HPDE6-E6E7 (cell line): ENCODE measurements around the gene LRRC51.
"Not testable (repeated sequence)": the region's sequence is repeated elsewhere in the genome, so short reads cannot be mapped to it uniquely, and the experiment has no call there.

Source experiments
- DNase-seq: peaks from one replicate; pipeline ENCODE4 v3.0.0; 2011; ENCODE audit warnings: missing footprints; ENCODE audit errors: extremely low spot score

LRRC51 gene

DNA sequence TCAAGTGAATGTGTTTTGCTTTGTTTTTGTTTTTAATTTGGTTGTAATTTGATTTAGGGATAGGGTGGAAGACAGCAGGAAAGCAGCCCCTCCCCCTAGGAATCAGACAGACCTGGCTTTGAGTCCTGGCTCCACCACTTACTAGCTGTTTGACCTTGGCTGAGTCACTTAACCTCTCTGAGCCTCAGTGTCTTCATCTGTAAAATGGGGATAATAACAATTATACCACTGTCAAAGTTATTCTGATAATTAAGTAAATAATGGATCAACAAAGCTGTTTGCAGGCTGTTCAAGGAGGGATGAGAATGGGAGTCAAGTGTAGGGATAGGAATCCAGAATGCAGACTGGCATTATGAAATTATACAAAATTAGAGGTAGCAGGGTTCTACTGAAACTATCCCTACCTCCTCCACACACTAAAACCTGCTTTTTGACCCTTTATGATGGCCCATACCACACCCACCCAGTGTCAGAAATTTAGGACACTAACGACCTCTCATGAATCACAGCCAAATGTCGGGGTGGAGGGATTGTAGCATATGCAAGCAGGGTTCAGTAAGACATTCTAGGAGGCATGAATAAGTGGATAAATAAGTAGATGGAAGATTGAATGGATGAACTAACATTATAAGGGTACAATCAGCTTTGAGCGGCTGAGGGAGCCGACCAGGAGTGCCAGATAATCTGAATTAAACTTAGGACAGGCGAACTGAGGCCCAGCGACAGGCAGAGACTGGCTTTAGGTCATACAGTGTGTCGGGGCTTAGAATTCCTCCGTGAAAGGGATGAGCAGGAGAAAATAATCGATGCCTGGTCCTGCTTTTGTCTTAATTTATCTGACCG lies 30.9 kb downstream of the LRRC51 start:
- DNase-seq = no peak

DNA sequence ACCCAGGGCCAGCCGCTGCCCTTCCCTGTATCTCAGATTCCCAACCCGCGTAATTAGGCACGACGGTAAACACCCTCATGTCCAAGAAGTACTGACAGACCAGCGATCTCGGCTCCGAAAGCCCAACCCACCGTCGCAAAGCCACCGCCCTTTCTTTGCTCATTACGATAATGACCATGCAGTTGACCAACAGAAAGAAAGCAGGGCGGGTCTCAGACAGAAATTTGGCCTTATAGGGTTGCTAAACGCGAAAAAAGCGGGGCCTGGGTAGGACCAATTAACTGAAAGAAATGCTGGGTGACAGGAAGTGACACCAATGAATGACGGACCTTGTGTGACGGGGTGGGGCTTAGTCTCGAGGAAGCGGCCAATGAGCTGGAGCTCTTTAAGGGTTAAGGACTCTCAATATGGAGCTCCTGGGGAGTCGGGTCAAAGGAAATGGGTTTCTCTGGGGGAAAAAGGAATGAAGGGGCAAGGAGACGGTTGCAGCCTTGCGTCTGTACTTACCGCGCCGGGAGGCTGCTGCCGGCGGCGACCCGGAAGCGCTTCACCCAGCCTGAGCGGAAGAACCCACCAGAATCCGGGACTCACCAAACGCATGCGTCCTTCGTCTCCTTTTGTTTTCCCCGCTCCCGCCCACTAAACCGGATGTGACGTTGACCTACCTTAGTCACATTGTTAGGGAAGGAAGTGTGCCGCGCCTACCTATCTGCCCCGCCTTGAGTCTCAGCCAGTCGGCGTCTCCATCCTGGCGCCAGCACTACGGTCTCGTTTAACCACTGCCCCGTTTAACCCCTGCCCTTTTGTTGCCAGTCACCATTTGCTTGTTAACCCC lies 31.7 kb downstream of the LRRC51 start, which contains the start of gene ANAPC15:
Gene ANAPC15 (minus strand): TSS at position 553 of the 835 bp plus-strand sequence. CDS start 1,419 bp downstream, outside the sequence.
- DNase-seq = peak; percentile 90

DNA sequence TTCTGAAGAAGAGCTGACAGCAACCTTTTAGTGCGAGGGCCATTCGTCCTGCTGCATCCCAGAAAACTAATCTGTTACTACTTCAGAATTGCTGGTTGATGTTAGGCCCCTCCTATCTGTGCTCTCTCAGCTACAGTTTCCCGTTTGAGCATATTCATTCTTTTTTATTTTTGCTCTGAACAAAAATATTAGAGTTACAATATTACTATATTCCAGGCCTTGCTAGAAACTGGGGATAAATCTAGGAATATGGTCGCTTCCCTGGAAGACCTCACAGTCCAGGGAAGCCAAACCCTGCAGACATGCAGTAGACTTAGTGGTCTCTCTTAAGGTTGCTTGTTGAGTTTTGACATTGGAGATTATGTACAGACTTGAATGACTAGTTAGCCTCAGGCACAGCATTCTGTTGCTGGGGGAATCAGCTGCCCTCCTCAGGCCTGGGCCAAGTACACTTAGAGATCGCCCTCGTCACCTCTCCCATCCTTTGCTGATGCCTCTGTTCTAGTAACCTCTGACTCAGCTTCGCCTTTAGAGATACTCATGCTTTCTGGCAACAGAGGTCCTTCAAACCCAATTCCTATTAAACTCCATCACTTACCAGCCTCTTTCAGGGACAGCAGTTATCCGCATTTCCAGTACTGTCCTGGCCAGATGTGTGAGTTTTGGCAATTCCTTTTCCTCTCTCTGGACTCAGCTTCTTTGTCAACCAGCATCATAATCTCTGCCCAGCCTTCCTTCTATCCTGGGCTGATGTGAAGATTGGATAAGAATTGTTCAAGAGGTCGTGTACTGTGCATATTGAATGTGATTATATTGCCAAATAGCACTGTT lies 32.5 kb downstream of the LRRC51 start:
- DNase-seq = no peak

DNA sequence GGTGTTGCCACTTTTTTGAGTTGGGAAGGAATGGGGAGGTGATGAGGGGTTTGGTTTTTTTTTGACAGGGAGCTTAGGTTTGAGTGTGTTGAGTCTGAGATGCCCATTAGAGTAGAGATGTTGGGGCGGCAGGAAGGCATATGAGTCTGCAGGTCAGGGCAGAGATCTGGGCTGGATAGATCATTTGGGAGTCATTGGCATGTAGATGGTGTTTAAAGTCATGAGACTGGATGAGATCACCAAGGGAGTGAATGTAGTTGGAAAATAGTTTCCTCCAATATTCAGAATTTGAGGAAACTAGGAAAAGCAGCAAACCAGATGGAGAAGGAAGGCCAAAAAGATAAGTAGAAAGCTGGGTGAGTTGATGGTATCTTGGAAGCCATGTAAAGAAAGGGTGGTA lies 33.9 kb downstream of the LRRC51 start:
- DNase-seq = no peak

DNA sequence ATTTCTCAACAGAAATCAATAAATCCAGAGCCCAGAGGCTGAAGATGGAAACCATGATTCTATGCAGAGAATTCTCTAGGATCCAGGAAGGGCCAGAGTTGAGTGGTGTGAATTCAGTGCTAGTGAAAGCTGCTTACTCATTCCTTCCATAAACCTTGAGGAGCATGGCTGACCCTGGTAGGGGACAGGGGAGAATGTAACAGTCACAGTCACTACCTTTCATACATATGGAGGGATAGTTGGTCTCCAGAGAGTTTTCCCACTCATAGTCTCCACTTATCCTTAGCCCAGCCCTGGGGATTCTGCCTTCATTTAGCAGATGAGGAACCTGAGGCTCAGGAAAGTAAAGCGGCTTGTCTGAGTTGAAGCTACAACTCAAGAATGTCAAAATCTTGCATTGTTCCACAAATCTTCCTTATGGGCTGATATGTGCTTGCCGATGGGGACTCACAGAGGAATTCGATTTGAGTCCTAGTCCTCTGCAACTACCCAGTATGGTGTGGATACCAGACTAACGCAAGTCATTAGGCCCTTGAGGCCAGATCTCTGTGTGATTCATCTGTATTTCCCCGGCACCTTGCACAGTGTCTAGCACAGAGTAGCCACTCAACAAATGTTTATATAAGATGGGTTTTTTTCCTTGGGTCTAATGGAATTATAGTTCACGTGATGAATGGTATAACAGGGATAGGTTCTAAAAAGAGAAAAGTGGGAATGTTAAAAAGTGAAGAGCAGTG lies 35.5 kb downstream of the LRRC51 start:
- DNase-seq = no peak

DNA sequence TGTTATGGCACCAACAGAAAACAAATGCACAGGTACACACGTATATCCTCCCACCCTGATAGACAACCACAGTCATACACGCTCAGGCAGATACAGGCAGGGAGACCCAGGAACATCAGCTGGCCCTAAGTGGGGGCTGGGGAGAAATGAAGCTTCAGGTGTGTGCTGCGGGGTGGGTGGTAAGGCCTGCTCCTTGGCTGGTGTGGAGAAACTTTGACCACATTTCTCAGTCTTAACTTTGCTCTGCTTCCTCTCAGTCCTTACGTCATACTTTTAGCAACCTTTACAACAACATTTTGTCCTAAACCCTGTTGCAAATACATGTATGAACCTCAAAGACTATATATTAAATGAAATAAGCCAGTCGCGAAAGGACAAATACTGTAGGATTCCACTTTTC lies 38.5 kb downstream of the LRRC51 start:
- no peak for DNase-seq

DNA sequence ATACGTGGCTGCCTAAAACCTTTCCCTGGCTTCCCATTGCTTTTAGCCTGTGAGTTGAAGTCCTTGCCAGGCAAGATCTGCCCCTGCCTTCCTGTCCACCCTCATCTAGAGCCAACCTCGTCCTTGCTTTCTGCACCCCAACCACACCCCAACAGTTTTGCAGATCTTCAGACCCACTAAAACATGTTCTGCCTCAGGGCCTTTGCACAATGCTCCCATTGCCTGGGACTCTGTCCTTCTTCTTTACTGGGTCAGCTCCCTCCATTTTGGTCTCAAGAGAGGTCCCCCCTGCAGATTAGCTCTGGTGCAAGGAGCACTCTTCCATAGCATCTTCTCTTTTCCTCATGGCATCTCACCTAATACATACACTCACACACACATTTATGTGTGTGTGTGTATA lies 40.3 kb downstream of the LRRC51 start:
- DNase-seq = no peak

DNA sequence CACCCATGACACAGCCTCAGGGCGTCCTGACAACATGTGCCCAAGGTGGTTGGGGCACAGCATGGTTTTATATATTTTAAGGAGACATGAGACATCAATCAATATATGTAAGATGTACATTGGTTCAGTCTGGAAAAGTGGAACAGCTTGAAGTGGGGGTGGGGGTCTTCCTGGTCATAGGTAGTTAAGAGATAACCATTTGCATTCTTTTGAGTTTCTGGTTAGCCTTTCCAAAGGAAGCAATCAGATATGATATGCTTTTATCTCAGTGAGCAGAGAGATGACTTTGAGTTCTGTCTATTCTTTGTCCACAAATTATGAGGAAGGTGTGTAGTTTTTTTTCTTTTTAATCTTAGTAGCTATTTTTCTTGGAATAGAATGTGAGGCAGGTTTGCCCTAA lies 42.0 kb downstream of the LRRC51 start:
- no peak for DNase-seq

DNA sequence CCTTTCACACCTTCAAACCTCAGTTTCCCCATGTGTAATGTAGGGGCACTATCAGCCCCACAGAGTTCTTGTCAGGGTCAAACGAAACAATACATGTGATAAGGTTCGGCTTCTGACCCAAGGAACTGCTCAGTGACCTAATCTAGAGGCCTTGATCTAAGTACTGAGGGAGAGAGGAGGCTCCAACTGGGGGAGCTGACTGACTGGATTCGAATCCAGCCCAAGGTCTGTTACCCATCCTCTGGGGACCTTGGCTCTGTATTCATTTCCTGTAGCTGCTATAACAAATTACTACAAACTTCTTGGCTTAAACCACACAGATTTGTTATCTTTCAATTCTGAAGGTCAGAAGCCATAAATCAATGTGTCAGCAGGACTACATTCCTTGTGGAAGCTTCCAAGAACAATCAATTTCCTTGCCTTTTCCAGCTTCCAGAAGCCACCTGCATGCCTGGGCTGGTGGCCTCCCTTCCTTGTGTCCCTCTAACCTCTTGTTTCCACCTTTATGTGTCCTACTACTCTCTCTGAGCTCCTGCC lies 42.5 kb downstream of the LRRC51 start:
- no peak for DNase-seq

DNA sequence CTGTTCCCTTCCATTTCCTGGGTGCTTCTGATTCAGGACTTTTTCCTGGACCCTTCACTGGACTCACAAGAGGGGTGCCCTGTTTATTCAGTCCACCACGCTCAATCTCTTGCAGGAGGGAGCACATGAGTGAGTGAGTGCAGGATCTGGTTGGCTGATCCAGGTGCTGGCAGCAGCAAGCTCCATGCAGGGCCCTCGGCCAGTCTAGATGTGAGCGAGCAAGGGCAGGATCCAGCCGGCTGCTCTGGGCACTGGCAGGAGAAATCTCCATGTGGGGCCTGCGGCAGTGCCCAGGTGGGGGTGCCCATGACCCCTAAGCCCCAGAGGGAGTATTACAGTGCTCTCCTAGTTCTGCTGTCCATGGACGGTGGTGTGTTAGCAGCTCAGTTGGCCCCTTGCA lies 43.4 kb downstream of the LRRC51 start:
- no peak for DNase-seq

DNA sequence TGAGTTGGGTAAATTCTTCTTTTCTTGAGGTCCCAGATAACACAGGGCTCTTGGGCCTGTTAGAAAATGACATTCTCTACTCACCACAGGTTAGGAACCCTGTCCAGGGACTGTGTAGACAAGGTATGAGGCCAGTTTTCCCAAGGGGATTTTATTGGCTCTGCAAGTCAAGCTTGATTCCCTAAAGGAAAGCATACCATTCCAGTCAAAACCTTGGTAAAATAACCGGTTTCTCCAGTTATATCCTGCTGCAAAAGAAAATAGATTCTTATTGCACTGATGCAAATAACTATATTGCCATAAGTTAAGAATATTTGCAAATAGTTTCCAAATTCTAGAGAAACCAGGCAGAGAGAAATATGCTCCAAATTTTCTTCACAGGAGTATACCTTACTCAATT lies 45.3 kb downstream of the LRRC51 start:
- DNase-seq = no peak

DNA sequence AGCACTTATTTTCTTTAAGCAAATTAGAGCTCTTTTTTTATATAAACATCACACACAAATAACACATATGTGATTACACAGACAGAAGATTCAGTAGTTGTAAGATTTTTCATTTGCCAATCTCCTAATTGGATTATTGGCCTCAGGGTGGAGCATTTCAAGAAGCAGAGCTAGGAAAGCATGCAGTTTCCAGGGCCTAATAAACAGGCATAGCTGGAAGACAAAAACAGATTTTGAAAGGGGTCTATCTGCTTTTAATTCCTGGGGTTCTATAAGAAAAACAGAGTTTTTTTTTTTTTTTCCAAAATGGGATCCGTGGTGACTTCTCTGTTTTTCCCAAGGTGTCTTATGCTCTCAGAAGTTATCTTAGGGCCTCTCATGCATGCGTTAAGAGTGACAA lies 47.3 kb downstream of the LRRC51 start:
- DNase-seq = no peak

DNA sequence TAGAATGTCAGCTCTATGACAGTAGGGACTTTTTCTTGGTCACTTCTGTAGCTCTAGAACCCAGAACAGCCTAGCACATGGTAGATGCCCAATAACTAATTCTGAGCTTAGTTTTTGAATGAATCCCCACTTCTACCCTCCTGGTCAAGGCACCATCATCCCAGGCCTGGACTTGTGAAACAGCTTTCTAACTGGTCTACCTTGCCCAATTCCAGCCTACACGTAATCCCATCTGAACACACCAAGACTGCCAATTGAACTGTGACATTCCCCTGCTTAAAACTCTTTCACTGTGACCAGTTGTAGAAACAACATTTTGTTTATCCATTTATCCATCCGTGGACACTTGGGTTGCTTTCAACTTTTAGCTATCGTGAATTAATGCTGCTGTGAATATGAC lies 48.7 kb downstream of the LRRC51 start:
- no peak for DNase-seq

DNA sequence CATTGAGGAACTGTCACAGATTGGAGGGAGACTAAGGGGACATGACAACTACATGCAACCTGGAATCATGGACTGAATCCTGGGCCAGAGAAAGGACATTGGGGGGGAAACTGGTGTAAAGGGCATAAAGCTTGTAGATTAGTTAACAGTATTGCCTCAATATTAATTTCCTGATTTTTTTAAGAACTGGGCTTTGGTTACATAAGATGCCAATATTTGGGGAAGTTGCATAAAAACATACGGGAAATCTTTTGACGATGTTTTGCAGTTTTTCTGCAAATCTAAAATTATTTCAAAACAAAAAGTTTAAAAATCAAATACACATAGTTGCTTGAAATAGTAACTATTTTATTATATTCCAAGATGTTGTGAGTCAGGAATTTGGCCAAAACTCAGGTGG lies 52.0 kb downstream of the LRRC51 start:
- DNase-seq = no peak

DNA sequence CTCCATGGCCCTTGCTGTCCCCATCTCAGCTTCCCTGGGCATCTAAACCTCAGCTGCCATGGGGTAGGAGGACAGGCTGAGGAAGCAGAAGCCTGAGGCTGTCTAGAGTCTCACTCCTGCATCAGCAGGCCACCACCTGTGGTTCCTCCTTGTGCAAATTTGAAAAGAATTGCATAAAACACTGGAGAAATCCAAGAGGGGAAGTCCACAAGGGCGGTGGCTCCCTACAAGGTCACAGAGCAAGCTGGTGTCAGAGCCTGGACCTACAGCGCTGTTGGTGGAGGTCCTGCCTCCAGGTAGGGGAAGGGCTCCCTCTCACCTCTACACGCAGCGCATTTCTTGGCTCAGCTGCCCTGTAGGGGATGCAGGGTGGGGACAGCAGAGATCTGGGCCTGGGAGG lies 54.8 kb downstream of the LRRC51 start, which contains the start of gene FOLR3:
Gene FOLR3 (plus strand): TSS at position 253 of the 400 bp plus-strand sequence. CDS start 228 bp downstream, outside the sequence.
- not testable (repeated sequence) for DNase-seq

DNA sequence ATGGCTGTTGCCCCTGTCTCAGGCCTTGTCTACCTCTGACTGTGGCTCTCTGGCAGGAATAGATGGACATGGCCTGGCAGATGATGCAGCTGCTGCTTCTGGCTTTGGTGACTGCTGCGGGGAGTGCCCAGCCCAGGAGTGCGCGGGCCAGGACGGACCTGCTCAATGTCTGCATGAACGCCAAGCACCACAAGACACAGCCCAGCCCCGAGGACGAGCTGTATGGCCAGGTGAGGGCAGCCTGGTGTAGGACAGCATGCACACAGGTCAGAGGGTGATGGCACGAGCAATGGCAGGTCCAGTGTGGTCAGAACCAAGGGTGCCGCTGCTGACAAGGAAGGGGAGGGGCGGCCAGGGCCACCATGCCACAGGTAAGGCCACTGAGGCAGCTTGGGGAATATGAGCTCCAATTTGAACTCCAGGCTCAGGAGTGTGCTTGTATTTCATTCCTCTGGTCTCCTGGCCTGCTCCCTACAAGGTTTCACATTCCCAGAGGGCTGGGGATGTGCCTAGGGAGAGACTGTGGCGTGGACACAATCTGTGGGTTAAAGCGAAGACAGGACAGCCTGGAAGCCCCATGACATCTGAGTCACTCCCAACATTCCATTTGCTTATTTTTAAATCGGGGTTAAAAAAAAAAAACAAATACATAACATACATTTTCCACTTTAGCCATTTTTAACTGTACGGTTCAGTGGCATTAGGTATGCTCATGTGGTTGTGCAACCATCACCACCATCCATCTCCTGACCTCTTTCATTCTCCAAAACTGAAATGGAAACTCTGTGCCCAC lies 55.4 kb downstream of the LRRC51 start:
- DNase-seq = no peak

DNA sequence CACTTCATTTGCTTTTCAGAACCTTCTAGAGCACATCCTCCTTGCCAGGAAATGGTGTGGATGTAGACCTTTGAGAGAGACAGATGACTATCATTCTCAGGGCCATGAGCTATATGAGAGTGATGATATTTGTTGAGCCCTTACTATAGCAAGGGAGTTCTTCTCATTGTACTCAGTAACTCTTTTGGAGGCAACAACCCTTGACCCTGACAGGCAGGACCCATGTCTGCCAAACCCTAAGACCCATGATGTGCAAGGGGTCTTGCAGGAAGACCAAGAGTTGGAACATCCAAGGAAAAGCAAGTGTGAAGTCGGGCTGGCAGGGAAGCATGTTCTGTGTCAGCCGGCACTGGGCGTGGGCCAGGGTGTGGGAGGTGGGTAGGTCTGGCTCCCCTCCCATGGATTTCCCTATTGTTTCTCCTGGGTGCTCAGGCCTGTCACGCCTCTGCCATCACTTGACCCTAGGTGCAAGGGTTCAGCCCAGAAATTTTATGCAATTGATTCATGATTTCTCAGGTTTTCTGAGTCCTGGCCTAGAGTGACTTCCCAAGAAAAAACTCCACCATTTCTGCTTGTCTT lies 56.1 kb downstream of the LRRC51 start:
- DNase-seq = no peak

DNA sequence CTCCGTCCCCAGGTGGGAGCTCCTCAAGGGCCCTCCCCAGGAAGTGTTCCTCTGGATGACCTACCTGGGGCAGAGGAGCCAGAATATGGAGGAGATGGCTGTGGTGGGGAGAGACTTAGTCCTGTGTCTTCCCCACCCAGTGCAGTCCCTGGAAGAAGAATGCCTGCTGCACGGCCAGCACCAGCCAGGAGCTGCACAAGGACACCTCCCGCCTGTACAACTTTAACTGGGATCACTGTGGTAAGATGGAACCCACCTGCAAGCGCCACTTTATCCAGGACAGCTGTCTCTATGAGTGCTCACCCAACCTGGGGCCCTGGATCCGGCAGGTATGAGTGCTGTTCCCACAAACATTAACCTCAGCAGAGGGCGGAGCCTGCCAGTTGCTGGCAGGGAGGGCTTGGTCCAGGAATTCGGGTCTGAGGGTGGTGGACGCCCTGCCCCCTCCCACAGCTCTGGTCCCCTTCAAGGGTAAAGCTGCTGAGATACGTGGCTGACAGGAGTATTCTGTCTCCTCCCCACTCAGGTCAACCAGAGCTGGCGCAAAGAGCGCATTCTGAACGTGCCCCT lies 58.3 kb downstream of the LRRC51 start:
- DNase-seq = no peak

DNA sequence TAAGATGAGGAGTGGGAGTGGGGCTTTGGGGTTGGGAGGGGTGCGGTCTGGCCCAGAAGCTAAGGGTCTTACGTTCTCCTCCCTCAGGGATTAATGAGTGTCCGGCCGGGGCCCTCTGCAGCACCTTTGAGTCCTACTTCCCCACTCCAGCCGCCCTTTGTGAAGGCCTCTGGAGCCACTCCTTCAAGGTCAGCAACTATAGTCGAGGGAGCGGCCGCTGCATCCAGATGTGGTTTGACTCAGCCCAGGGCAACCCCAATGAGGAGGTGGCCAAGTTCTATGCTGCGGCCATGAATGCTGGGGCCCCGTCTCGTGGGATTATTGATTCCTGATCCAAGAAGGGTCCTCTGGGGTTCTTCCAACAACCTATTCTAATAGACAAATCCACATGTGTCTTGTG lies 58.9 kb downstream of the LRRC51 start:
- no peak for DNase-seq
